Testis (tissue), 5 donors: Measurements from ENCODE around the gene ZNF774. TPM values are rescaled to one million over a fixed set of nuclear protein-coding genes. Genes with fewer than 3 reads are reported as not detected.
"Not testable (repeated sequence)": the region's sequence is repeated elsewhere in the genome, so short reads cannot be mapped to it uniquely, and the experiment has no call there.

Experiments used
- DNase-seq: peaks from one replicate; pipeline ENCODE4 v3.0.0-alpha.2; 2019
- H3K27ac ChIP-seq, 2 donors: fragments of 200-600 bp; sonication (generic); one replicate each; pipeline ENCODE4 v1.5.1; 2019
- H3K27me3 ChIP-seq: fragments of 200-600 bp; sonication (generic); one replicate; pipeline ENCODE4 v1.5.1; 2019
- H3K36me3 ChIP-seq: fragments of 200-600 bp; sonication (generic); one replicate; pipeline ENCODE4 v1.5.1; 2017; ENCODE audit warnings: low read depth; ENCODE audit errors: missing control alignments
- H3K4me1 ChIP-seq: fragments of 200-600 bp; sonication (generic); one replicate; pipeline ENCODE4 v1.5.1; 2019
- H3K4me3 ChIP-seq, 2 donors: fragments of 200-600 bp; sonication (generic); one replicate each; pipeline ENCODE4 v1.5.1; 2017 to 2019
- H3K9me3 ChIP-seq: fragments of 200-600 bp; sonication (generic); one replicate; pipeline ENCODE4 v1.5.1; 2017
- CTCF ChIP-seq, 3 experiments: fragments of 450-650 bp in 2 of 3; fragments of 200-600 bp in 1 of 3; sonication (generic) in 1 of 3; IDR thresholded peaks; one replicate each; pipeline ENCODE4 v1.5.1; 2016 to 2019; ENCODE audit warnings: antibody characterized with exemption in 3 of 3, mild to moderate bottlenecking in 2 of 3, moderate library complexity in 1 of 3
- POLR2A ChIP-seq: fragments of 450-650 bp; IDR thresholded peaks from one replicate; pipeline ENCODE4 v1.6.1; 2017; ENCODE audit warnings: antibody characterized with exemption, mild to moderate bottlenecking, moderate library complexity
- WGBS, 2 donors: methylation state at CpG; one replicate each; pipeline ENCODE4 v1.1.5; 2018; 5-methylcytosine and 5-hydroxymethylcytosine counted together
- intact Hi-C: fragments of 100-400 bp; cut with DNase I; formaldehyde crosslinking; loops from one replicate; pipeline ENCODE4 v1.15.1; 2023; ENCODE audit warnings: low total_unique reads
- long read RNA-seq, 2 donors: transcript quantifications; one replicate each; lab custom pipeline, GENCODE V29; 2026
- polyA plus RNA-seq: library from polyadenylated mRNA; stranded (reverse); fragments of 350-450 nt; fragmentation: Illumina TruSeq; extraction: RNeasy Lipid Tissue Mini Kit (QIAGEN cat#74804); gene quantifications from one replicate; pipeline ENCODE4 v1.2.3, GENCODE V29; 2014; ENCODE audit warnings: low read depth, low replicate concordance; ENCODE audit not compliant: insufficient read depth
- total RNA-seq, 2 donors: library from RNA; depleted of rRNA; stranded (reverse); fragments of >200 nt; gene quantifications; one replicate each; pipeline ENCODE4 v1.2.3, GENCODE V29; 2016

The ZNF774 gene
- total RNA-seq (1 to 10 TPM; 2.5 to 8.7 TPM), polyA plus RNA-seq (5.6 TPM)
- long read RNA-seq, donor 1, partial matches to known transcripts, result 0 of 1 reads
- long read RNA-seq, donor 1, other reads (novel, unspliced or antisense), result 0 of 1 reads
- long read RNA-seq, donor 2, result 0 reads

- DNase-seq, result peak; percentile 96
- Histone ChIP-seq H3K27ac (no peak within 1 kb of the TSS), H3K36me3 (no peaks in the 10 kb centered on the region), H3K4me1 (no peaks in the 10 kb centered on the region), H3K4me3 (peak within 1 kb of the TSS; percentile 64 to 87), H3K27me3 (no peaks in the 10 kb centered on the region), H3K9me3 (no peaks in the 10 kb centered on the region)
- no peak for TF ChIP-seq POLR2A
- no peak for TF ChIP-seq CTCF (IDR thresholded peaks at IDR 0.05)
- intact Hi-C loops, result no loop called here
- 1 to 2% methylated on average over 25 to 26 of the region's 53 CpGs for WGBS, 2 donors
These were observed at the start of gene ZNF774 for GRCh38 chr15:90352107-90352893. Gene ZNF774, plus strand, starts transcription at chr15:90352284. Its CDS starts 2,377 bp downstream, at chr15:90354661.

GRCh38 chr15:90305355-90305754 lies 46.7 kb upstream of the ZNF774 start:
- H3K4me3 ChIP-seq, H3K4me1 ChIP-seq, H3K36me3 ChIP-seq, H3K9me3 ChIP-seq, H3K27me3 ChIP-seq, H3K27ac ChIP-seq, DNase-seq, intact Hi-C loops: not testable (repeated sequence)
- 87 to 88% methylated on average over 13 to 14 of the region's 14 CpGs for WGBS, 2 donors

GRCh38 chr15:90305932-90306331 lies 46.2 kb upstream of the ZNF774 start:
- no peak overlapping the region for H3K4me3 ChIP-seq
- H3K36me3 ChIP-seq, result no peaks in the 10 kb centered on the region
- no peak overlapping the region for H3K27ac ChIP-seq
- no peak for DNase-seq
- intact Hi-C loops, result no loop called here
- H3K9me3 ChIP-seq, result no peaks in the 10 kb centered on the region
- no peaks in the 10 kb centered on the region for H3K27me3 ChIP-seq
- H3K4me1 ChIP-seq, result peaks cover 4% of the 10 kb centered on the region
- WGBS, 2 donors, result 88 to 91% methylated on average over 3 of the region's 3 CpGs
- TF ChIP-seq CTCF (IDR thresholded peaks at IDR 0.05), result no peak
- TF ChIP-seq POLR2A, result no peak

GRCh38 chr15:90306560-90306959 lies 45.5 kb upstream of the ZNF774 start:
- Histone ChIP-seq H3K4me1 (peaks cover 4% of the 10 kb centered on the region), H3K9me3 (no peaks in the 10 kb centered on the region), H3K27me3 (no peaks in the 10 kb centered on the region), H3K36me3 (no peaks in the 10 kb centered on the region), H3K27ac (no peak overlapping the region), H3K4me3 (no peak overlapping the region)
- DNase-seq, result no peak
- TF ChIP-seq POLR2A (no peak), CTCF (IDR thresholded peaks at IDR 0.05) (no peak)
- 51 to 54% methylated on average over 6 of the region's 6 CpGs for WGBS, 2 donors
- intact Hi-C loops, result no loop called here

- no peak overlapping the region for H3K4me3 ChIP-seq
- no peak overlapping the region for H3K27ac ChIP-seq
- WGBS, 2 donors, result 90 to 100% methylated on average over 2 of the region's 2 CpGs
- H3K4me1 ChIP-seq, result peaks cover 4% of the 10 kb centered on the region
- DNase-seq, result no peak
- no peak for TF ChIP-seq POLR2A
- TF ChIP-seq CTCF (IDR thresholded peaks at IDR 0.05), result no peak
- H3K27me3 ChIP-seq, result no peaks in the 10 kb centered on the region
- no peaks in the 10 kb centered on the region for H3K9me3 ChIP-seq
- intact Hi-C loops, result no loop called here
- H3K36me3 ChIP-seq, result no peaks in the 10 kb centered on the region
These were observed 44.4 kb upstream of the ZNF774 start for GRCh38 chr15:90307661-90308060.
